K562 (cell line): Measurements from ENCODE around the gene CSF1. TPM values are rescaled to one million over a fixed set of nuclear protein-coding genes. Genes with fewer than 3 reads are reported as not detected.

Experiments
- CREM ChIP-seq: IDR thresholded peaks from 2 replicates; pipeline ENCODE4 v1.6.1; 2014; ENCODE audit warnings: antibody characterized with exemption, low read depth
- E2F8 ChIP-seq: fragments of 450-650 bp; IDR thresholded peaks from 2 replicates; pipeline ENCODE4 v1.7.1; 2018; ENCODE audit warnings: mild to moderate bottlenecking, low read depth; ENCODE audit not compliant: partially characterized antibody
- HNRNPLL ChIP-seq: fragments of 200-400 bp; formaldehyde crosslinking; IDR thresholded peaks from 2 replicates; pipeline ENCODE4 v1.6.1; 2017; ENCODE audit warnings: low read length, low read depth, mild to moderate bottlenecking; ENCODE audit not compliant: poor library complexity, severe bottlenecking
- KDM2B ChIP-seq: fragments of 250-450 bp; sonication (Bioruptor Pico); IDR thresholded peaks from 2 replicates; pipeline ENCODE4 v1.8.0; 2021; ENCODE audit warnings: mild to moderate bottlenecking, moderate library complexity
- MAFK ChIP-seq: IDR thresholded peaks from 2 replicates; pipeline ENCODE4 v1.6.1; 2011; ENCODE audit warnings: low read length, improper control_type of control experiment
- NFYB ChIP-seq: IDR thresholded peaks from 2 replicates; pipeline ENCODE4 v1.6.1; 2011; ENCODE audit warnings: mild to moderate bottlenecking, moderate library complexity; ENCODE audit not compliant: insufficient read length; ENCODE audit errors: extremely low read depth
- POLR2G ChIP-seq: fragments of 200-400 bp; formaldehyde crosslinking; IDR thresholded peaks from 2 replicates; pipeline ENCODE4 v1.6.1; 2017; ENCODE audit warnings: low read depth, mild to moderate bottlenecking, antibody characterized with exemption, low read length, moderate library complexity
- RCOR1 ChIP-seq, 2 experiments: IDR thresholded peaks; 2 replicates each; pipeline ENCODE4 v1.6.1; 2012; ENCODE audit warnings: low read depth in 2 of 2, low read length in 2 of 2, borderline replicate concordance in 1 of 2, improper control_type of control experiment in 1 of 2
- SMARCC2 ChIP-seq: fragments of 450-650 bp; IDR thresholded peaks from 2 replicates; pipeline ENCODE4 v1.6.1; 2017; ENCODE audit warnings: antibody characterized with exemption, moderate library complexity, mild to moderate bottlenecking, low read depth
- SUPT5H ChIP-seq: fragments of 450-650 bp; IDR thresholded peaks from 2 replicates; pipeline ENCODE4 v1.6.1; 2016
- TAL1 ChIP-seq: fragments of 450-650 bp; IDR thresholded peaks from 2 replicates; pipeline ENCODE4 v1.6.1; 2016; ENCODE audit warnings: mild to moderate bottlenecking
- TCF7 ChIP-seq: sonication (generic); IDR thresholded peaks from 2 replicates; pipeline ENCODE4 v1.6.1; 2016; ENCODE audit warnings: antibody characterized with exemption, borderline replicate concordance
- TEAD1 ChIP-seq, 2 experiments: fragments of 450-650 bp in 1 of 2; sonication (generic) in 1 of 2; formaldehyde crosslinking; IDR thresholded peaks; 2 replicates each; pipeline versions ENCODE4 v1.4.0 to v1.8.0; 2020 to 2022; ENCODE audit warnings: mild to moderate bottlenecking in 2 of 2, missing genetic modification reagents in 1 of 2
- THRB ChIP-seq: fragments of 450-650 bp; formaldehyde crosslinking; conservative IDR thresholded peaks from 2 replicates; pipeline ENCODE4 v1.4.0; 2022; ENCODE audit warnings: mild to moderate bottlenecking, missing genetic modification characterization
- TRIM24 ChIP-seq, 2 experiments: fragments of 450-650 bp; IDR thresholded peaks; 2 replicates each; pipeline ENCODE4 v1.6.1; 2016
- ZFX ChIP-seq: sonication (generic); formaldehyde crosslinking; IDR thresholded peaks from 2 replicates; pipeline ENCODE4 v1.8.0; 2022; ENCODE audit warnings: mild to moderate bottlenecking, missing genetic modification reagents, moderate library complexity
- ZNF431 ChIP-seq: sonication (generic); formaldehyde crosslinking; IDR thresholded peaks from 2 replicates; pipeline ENCODE4 v1.8.0; 2022; ENCODE audit warnings: mild to moderate bottlenecking, missing genetic modification reagents
- polyA plus RNA-seq, 8 experiments: library from polyadenylated mRNA; depleted of rRNA in 4 of 8; stranded (reverse) in 5 of 8; unstranded in 3 of 8; fragments of >200 nt; fragmentation: Nextera tagmentation in 2 of 8; fragmentation: Illumina TruSeq in 1 of 8; extraction: Ambion mirVana in 2 of 8; extraction: Trizol in 1 of 8; gene quantifications; 2 replicates each; pipeline versions ENCODE4 v1.2.1 to v1.2.3, GENCODE V29; 2011 to 2014; ENCODE audit warnings: inconsistent platforms in 1 of 8, missing spikeins in 1 of 8
- total RNA-seq, 7 experiments: library from RNA; depleted of rRNA in 6 of 7; stranded (reverse); fragments of >200 nt in 6 of 7; fragmentation: Illumina TruSeq in 2 of 7; extraction: Trizol in 2 of 7; gene quantifications; 2 replicates each; pipeline versions ENCODE4 v1.2.1 to v1.2.3, GENCODE V29; 2011 to 2021; ENCODE audit warnings: low replicate concordance in 1 of 7
- TF ChIP-seq, protein P1 (sequence below): sonication (generic); formaldehyde crosslinking; IDR thresholded peaks from 2 replicates; pipeline ENCODE4 v1.8.1; 2023; ENCODE audit warnings: mild to moderate bottlenecking, missing genetic modification reagents
- TF ChIP-seq, protein P2 (sequence below): IDR thresholded peaks from 2 replicates; pipeline ENCODE4 v1.6.1; 2016; ENCODE audit warnings: missing genetic modification characterization, missing compliant biosample characterization

Gene CSF1
- total and polyA plus RNA-seq, 9 of the 15 experiments (the other 6 are each of a cell fraction or from before 2014, with no cell fraction given) = 0.18 to 11.8 (median 2.8) TPM

DNA sequence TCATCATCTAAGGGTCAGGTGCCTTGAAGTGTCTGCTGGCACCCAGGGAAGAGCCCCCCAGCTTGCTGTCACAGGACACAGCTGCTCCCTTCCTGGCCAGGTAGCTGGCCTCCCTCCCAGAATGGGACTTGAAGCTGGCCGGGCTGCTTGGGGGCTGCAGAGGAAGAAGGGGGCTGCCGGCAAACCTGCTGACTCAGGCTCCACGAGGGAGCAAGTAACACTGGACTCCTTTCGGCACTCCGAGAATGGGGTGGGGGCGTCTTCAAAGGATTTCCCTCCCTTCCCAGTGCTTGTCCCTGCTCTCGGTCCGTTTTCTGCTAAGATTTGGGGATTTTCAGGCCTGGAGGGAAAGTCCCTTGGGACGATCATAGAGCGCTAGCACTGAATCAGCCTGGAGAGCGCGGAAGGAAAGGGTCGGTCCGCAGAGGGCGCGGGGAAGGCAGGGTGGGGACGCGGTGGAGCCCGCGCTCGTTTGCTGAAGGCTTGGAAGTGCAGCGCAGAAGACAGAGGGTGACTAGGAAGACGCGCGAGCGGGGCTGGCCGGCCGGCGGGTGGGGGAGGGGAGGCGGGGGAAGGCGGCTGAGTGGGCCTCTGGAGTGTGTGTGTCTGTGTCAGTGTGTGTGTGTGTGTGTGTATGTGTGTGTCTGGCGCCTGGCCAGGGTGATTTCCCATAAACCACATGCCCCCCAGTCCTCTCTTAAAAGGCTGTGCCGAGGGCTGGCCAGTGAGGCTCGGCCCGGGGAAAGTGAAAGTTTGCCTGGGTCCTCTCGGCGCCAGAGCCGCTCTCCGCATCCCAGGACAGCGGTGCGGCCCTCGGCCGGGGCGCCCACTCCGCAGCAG, at the start of gene CSF1 (continued):
- TF ChIP-seq SMARCC2 (no peak), CREM (peak; percentile 21; the same call in 1 of the 2 replicates), TCF7 (0 out of 2 replicates have a peak, but pooled peaks have one; percentile 37), E2F8 (no peak), TEAD1 (CRISPR knock-in tag; IDR thresholded peaks at IDR 0.05) (0 out of 4 replicates have a peak, but pooled peaks of 1 of the 2 experiments have one; percentile 21), THRB (CRISPR knock-in tag) (peak; percentile 48; the same call in 1 of the 2 replicates), POLR2G (peak; percentile 85), SUPT5H (peak; percentile 56), ZFX (CRISPR knock-in tag) (peak; percentile 75), ZNF431 (CRISPR knock-in tag) (no peak), MAFK (peak; percentile 50), TAL1 (no peak; the same call in 1 of the 2 replicates), RCOR1 (IDR thresholded peaks at IDR 0.05; ENCODE audit: borderline replicate concordance in 1 of 2, low read depth in 2 of 2, low read length in 2 of 2) (peak in 1 of 2 experiments; percentile 43; a peak in 1 of 4 replicates), TRIM24 (IDR thresholded peaks at IDR 0.05) (peak; percentile 23 to 35; a peak in 1 of 4 replicates), NFYB (no peak), HNRNPLL (no peak), KDM2B (peak; percentile 56; the same call in 1 of the 2 replicates)
- TF ChIP-seq, protein P1, sequence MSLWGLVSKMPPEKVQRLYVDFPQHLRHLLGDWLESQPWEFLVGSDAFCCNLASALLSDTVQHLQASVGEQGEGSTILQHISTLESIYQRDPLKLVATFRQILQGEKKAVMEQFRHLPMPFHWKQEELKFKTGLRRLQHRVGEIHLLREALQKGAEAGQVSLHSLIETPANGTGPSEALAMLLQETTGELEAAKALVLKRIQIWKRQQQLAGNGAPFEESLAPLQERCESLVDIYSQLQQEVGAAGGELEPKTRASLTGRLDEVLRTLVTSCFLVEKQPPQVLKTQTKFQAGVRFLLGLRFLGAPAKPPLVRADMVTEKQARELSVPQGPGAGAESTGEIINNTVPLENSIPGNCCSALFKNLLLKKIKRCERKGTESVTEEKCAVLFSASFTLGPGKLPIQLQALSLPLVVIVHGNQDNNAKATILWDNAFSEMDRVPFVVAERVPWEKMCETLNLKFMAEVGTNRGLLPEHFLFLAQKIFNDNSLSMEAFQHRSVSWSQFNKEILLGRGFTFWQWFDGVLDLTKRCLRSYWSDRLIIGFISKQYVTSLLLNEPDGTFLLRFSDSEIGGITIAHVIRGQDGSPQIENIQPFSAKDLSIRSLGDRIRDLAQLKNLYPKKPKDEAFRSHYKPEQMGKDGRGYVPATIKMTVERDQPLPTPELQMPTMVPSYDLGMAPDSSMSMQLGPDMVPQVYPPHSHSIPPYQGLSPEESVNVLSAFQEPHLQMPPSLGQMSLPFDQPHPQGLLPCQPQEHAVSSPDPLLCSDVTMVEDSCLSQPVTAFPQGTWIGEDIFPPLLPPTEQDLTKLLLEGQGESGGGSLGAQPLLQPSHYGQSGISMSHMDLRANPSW (CRISPR knock-in tag) = 0 out of 2 replicates have a peak, but pooled peaks have one; percentile 42
- TF ChIP-seq, protein P2, sequence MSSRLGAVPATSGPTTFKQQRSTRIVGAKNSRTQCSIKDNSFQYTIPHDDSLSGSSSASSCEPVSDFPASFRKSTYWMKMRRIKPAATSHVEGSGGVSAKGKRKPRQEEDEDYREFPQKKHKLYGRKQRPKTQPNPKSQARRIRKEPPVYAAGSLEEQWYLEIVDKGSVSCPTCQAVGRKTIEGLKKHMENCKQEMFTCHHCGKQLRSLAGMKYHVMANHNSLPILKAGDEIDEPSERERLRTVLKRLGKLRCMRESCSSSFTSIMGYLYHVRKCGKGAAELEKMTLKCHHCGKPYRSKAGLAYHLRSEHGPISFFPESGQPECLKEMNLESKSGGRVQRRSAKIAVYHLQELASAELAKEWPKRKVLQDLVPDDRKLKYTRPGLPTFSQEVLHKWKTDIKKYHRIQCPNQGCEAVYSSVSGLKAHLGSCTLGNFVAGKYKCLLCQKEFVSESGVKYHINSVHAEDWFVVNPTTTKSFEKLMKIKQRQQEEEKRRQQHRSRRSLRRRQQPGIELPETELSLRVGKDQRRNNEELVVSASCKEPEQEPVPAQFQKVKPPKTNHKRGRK (tag) = no peak
